PFSK-1 (cell line): ENCODE measurements around the gene PNLIPRP1.

Experiments
- FOXP2 ChIP-seq: optimal IDR thresholded peaks from 2 replicates; pipeline ENCODE3; 2011; ENCODE audit warnings: borderline replicate concordance, control low read depth, inconsistent platforms; ENCODE audit not compliant: insufficient read depth; ENCODE audit errors: extremely low read length, extremely low read depth
- POLR2AphosphoS5 ChIP-seq: IDR thresholded peaks from 2 replicates; pipeline ENCODE4 v1.6.1; 2012; ENCODE audit warnings: low read depth, mild to moderate bottlenecking, control low read depth, low read length, moderate library complexity
- SIN3A ChIP-seq: IDR thresholded peaks from 2 replicates; pipeline ENCODE4 v1.6.1; 2012; ENCODE audit warnings: mild to moderate bottlenecking, low read length, moderate library complexity, borderline replicate concordance; ENCODE audit not compliant: insufficient read depth
- TAF1 ChIP-seq: IDR thresholded peaks from 2 replicates; pipeline ENCODE4 v1.6.1; 2012; ENCODE audit warnings: low read length, control low read depth, borderline replicate concordance; ENCODE audit not compliant: insufficient read depth
- TF ChIP-seq, protein P1 (sequence below), 2 experiments: IDR thresholded peaks; 2 replicates each; pipeline versions ENCODE4 v1.6.1 to v1.8.0; 2011 to 2012; ENCODE audit warnings: low read depth in 2 of 2, low read length in 2 of 2, control low read depth in 1 of 2, inconsistent platforms in 1 of 2, mild to moderate bottlenecking in 1 of 2, moderate library complexity in 1 of 2; ENCODE audit not compliant: insufficient read depth in 1 of 2

The PNLIPRP1 gene

DNA sequence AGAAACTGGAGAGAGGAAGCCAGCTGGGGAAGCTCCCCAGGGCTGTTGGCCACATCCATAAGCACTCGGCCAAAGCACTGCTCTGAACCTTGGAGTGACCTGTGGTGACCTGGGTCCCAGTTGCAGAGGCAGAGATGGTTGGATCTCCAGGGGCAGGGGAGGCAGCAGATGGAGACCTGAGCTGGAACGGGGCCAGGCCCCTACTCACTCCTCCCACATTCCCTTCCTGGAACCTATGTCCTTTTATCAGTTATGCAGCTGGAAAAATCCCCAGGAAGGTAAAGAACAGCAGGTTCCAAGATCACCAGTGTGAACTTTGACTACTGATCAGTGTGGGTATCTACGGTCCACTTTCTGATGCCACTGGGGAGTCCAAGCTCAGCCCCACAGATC lies 20.4 kb downstream of the PNLIPRP1 start:
- TF ChIP-seq, protein P1, sequence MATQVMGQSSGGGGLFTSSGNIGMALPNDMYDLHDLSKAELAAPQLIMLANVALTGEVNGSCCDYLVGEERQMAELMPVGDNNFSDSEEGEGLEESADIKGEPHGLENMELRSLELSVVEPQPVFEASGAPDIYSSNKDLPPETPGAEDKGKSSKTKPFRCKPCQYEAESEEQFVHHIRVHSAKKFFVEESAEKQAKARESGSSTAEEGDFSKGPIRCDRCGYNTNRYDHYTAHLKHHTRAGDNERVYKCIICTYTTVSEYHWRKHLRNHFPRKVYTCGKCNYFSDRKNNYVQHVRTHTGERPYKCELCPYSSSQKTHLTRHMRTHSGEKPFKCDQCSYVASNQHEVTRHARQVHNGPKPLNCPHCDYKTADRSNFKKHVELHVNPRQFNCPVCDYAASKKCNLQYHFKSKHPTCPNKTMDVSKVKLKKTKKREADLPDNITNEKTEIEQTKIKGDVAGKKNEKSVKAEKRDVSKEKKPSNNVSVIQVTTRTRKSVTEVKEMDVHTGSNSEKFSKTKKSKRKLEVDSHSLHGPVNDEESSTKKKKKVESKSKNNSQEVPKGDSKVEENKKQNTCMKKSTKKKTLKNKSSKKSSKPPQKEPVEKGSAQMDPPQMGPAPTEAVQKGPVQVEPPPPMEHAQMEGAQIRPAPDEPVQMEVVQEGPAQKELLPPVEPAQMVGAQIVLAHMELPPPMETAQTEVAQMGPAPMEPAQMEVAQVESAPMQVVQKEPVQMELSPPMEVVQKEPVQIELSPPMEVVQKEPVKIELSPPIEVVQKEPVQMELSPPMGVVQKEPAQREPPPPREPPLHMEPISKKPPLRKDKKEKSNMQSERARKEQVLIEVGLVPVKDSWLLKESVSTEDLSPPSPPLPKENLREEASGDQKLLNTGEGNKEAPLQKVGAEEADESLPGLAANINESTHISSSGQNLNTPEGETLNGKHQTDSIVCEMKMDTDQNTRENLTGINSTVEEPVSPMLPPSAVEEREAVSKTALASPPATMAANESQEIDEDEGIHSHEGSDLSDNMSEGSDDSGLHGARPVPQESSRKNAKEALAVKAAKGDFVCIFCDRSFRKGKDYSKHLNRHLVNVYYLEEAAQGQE (IDR thresholded peaks at IDR 0.05; ENCODE audit: insufficient read depth in 1 of 2, low read depth in 2 of 2, low read length in 2 of 2), result no peak
- no peak for TF ChIP-seq SIN3A

DNA sequence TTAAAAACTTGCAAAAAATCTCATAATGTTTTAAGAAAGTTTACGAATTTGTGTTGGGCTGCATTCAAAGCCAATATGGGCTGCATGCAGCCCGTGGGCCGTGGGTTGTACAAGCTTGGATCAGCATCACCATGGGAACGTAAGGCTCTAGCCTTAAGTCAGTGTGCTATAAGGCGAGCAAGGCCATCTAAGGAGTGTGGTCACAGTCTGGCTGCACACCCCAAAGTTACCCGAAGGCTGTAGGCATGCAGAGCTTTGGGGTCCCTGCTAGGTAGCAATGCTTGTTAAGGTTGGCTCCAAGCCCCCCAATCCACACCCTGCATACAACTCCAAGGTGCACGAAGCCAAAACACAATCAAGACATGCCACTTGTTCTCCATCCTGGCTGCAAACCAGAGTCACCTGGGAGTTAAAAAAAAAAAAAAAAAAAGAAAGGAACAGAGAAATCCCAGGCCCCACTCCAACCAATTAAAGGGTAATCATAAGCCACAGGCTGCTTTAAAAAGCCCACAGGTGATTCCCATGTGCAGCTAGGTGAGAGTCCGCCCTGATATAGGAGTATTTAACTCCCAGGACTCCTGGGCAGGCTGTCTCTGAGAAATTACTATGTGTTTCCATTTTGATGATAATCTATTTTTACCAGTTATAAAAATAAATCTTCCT lies 21.5 kb downstream of the PNLIPRP1 start:
- no peak for TF ChIP-seq TAF1
- TF ChIP-seq, protein P1 (IDR thresholded peaks at IDR 0.05; ENCODE audit: insufficient read depth in 1 of 2, low read depth in 2 of 2, low read length in 2 of 2), result no peak

DNA sequence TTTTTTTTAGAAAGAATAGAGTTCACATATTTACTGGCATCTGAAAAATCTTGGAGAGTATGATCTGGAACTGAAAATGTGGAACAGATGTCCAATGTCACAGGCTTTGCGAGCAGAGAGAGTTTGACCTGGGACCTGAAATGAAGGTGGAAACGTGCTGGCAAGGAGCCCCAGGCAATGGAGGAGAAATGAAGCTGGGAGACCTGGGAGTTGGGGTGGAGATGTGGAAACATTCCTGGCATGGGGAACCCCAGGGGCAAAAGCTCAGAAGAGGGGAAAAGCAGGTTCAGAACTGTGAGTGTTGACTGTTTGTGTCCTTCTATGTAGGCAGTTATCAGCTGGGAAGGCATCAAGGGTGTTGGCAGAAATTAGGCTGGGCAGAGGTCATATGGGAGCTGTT lies 22.7 kb downstream of the PNLIPRP1 start:
- no peak for TF ChIP-seq POLR2AphosphoS5
- no peak for TF ChIP-seq SIN3A
- no peak for TF ChIP-seq TAF1
- no peak for TF ChIP-seq FOXP2
- TF ChIP-seq, protein P1 (IDR thresholded peaks at IDR 0.05; ENCODE audit: insufficient read depth in 1 of 2, low read depth in 2 of 2, low read length in 2 of 2), result no peak

DNA sequence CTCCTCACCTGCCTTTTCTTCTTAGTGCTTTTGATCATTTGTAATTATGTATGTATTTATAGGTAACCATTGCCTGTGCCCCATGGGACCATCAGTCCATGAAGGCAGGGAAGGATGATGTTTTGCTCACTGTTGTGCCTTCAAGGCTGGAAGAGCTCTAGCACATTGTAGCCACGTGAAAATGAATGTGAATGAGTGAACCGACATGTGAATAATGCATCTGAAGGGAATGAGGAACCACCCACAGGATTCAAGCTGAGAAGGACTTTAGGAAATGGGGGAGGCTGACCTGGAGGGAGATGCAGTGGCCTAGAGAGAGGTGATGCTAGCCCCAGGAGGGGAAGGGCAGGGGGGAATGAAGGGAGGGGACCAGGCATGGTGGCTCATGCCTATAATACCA lies 24.0 kb downstream of the PNLIPRP1 start:
- no peak for TF ChIP-seq FOXP2

DNA sequence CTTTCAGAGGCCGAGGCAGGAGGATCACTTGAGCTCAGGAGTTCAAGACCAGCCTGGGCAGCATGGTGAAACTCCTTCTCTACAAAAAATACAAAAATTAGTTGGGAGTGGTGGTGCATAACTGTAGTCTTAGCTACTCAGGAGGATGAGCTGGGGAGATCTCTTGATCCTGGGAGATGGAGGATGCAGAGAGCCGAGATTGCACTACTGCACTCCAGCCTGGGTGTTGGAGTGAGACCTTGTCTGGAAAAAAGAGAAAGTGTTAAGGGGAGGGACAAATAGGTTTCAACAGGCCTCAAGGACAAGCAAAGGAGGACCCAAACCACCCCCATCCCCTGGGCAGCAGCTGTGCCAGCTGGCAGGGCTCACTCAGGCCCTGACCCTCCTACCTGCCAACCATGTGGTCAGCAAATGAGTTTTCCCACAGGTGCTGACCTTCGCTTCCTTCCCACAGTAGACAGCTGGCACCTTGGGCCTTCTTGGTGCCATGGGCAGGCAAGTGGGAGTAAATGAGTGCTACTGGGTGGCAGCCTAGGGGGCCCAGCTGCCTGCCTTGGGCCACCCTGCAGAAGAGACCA lies 24.5 kb downstream of the PNLIPRP1 start:
- TF ChIP-seq TAF1 (no peak), POLR2AphosphoS5 (no peak), SIN3A (no peak), FOXP2 (no peak)
- TF ChIP-seq, protein P1 (IDR thresholded peaks at IDR 0.05; ENCODE audit: insufficient read depth in 1 of 2, low read depth in 2 of 2, low read length in 2 of 2), result no peak
